ACC112 (cell line): ENCODE measurements around the gene RNF151.
A peak's percentile ranks its signal among the peaks of the same experiment; 100 is the strongest.
"Not testable (repeated sequence)": the region's sequence is repeated elsewhere in the genome, so short reads cannot be mapped to it uniquely, and the experiment has no call there.

Experiments
- H2AFZ ChIP-seq: fragments of 200-600 bp; sonication (generic); one replicate; pipeline ENCODE4 v1.6.0; 2017; ENCODE audit warnings: antibody characterized with exemption, low read length; ENCODE audit not compliant: unreplicated experiment
- H3K27ac ChIP-seq: fragments of 200-600 bp; sonication (generic); 2 replicates; pipeline ENCODE4 v1.5.1; 2014; ENCODE audit warnings: low read depth, mild to moderate bottlenecking, antibody characterized with exemption, low read length, moderate library complexity
- H3K27me3 ChIP-seq: fragments of 200-600 bp; sonication (generic); 2 replicates; pipeline ENCODE4 v1.6.1; 2014; ENCODE audit warnings: mild to moderate bottlenecking, antibody characterized with exemption, low read length, moderate library complexity, mixed read lengths; ENCODE audit not compliant: insufficient read depth
- H3K36me3 ChIP-seq: fragments of 200-600 bp; sonication (generic); 2 replicates; pipeline ENCODE4 v1.6.1; 2016; ENCODE audit warnings: mild to moderate bottlenecking, antibody characterized with exemption, low read length, moderate library complexity, mixed read lengths; ENCODE audit not compliant: insufficient read depth
- H3K4me1 ChIP-seq: fragments of 200-600 bp; sonication (generic); one replicate; pipeline ENCODE4 v1.6.1; 2016; ENCODE audit warnings: low read length, mixed read lengths; ENCODE audit not compliant: insufficient read depth, unreplicated experiment, control insufficient read depth
- H3K4me3 ChIP-seq: fragments of 200-600 bp; sonication (generic); 2 replicates; pipeline ENCODE4 v1.5.1; 2014; ENCODE audit warnings: mild to moderate bottlenecking, low read depth, low read length
- H3K79me2 ChIP-seq: fragments of 200-600 bp; sonication (generic); one replicate; pipeline ENCODE4 v1.6.0; 2016; ENCODE audit warnings: low read length; ENCODE audit not compliant: control insufficient read depth, unreplicated experiment, insufficient read depth

Gene RNF151, protein sequence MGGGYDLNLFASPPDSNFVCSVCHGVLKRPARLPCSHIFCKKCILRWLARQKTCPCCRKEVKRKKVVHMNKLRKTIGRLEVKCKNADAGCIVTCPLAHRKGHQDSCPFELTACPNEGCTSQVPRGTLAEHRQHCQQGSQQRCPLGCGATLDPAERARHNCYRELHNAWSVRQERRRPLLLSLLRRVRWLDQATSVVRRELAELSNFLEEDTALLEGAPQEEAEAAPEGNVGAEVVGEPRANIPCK

DNA sequence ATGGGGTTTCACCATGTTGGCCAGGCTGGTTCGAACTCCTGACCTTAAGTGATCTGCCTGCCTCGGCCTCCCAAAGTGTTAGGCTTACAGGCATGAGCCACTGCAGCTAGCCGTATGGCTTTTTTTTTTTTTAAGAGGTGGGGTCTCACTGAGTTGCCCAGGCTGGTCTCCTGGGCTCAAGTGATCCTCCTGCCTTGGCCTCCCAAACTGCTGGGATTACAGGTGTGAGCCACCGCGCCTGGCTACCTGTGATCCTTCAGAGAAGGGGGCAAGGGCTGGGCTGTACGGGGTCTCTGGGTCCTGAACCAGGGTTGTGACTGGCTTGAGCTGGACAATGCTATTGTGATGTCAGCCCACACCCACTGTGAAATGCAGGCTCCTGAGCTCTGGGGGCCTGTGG, at the start of gene RNF151:
TSS of gene RNF151 (plus strand) at position 397 of the 400 bp plus-strand sequence. CDS start 26 bp downstream, outside the sequence.
- Histone ChIP-seq H3K79me2 (peaks cover 49% of the 10 kb centered on the region), H3K27me3 (no peaks in the 10 kb centered on the region), H3K27ac (0 out of 2 replicates have a peak within 1 kb of the TSS, but pooled peaks have one; percentile 84), H3K36me3 (peaks cover 18% of the 10 kb centered on the region; the same call in 1 of the 2 replicates), H2AFZ (no peak within 1 kb of the TSS), H3K4me3 (peak within 1 kb of the TSS; percentile 85), H3K4me1 (peaks cover 18% of the 10 kb centered on the region)

DNA sequence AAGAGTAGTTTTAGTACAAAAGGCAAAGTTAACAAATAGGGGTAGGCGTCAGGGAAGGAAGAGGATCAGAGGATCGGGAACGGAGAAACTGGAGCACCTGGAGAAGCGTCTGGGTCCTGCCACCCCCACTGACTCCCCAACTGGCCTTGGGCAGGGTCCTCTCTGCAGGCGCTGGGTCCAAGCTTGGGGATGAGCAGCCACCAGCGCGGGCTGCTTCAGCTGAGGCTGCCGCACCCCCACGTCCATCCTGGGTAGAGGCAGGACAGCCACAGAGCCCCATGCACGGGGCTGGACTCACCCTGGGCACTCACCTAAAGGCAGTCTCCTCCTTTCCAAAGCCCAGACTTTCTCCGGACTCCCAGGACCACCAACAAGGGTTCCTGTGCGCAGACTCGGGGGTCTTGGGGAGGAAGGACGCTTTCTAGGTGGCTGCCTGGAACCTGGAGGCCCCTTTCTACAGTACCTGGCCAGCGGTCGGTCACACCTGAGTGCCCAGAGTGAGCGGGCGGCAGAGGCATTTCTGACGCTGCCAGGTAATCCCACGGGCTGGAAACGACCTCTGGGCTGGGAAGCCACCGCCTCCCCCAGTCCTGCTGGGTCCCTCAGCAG, 49.5 kb upstream of the RNF151 start:
- H3K27me3 ChIP-seq, result peaks cover 49% of the 10 kb centered on the region
- no peaks in the 10 kb centered on the region for H3K79me2 ChIP-seq
- no peaks in the 10 kb centered on the region for H3K4me1 ChIP-seq
- H3K36me3 ChIP-seq, result no peaks in the 10 kb centered on the region
- no peak overlapping the region for H2AFZ ChIP-seq
- no peak overlapping the region for H3K4me3 ChIP-seq
- H3K27ac ChIP-seq, result no peak overlapping the region

DNA sequence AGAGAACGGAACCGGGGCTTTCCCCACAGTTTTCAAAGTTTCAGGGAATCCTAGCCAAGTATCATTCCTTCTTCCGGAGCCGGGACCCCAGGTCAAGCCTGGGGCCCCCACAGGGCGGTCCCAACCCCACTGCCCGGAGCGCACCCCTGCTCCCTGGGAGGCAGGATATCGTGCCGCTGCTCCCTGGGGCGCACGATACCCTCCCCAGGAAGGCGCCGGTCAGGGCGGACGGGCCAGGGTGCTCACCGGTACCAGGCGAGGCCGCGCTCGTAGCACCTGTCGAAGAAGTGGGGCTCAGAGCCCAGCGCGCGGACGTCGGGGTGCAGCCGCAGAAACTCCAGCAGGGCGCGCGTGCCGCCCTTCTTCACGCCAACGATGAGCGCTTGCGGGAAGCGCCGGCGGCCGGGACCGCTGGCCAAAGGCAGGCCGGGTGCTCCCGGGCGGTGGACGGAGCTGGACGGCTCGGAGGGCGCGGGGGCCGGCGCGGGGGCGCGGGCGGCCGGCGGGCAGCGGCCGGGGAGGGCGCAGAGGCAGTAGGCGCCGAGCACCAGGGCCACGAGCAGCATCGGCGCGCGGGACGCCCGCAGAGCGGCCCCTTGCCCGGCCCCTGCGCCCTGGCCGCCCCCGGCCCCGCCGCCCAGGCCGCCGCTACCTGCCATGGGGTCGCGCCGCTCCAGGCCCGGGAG, 48.8 kb upstream of the RNF151 start:
- Histone ChIP-seq H3K27ac (no peak overlapping the region), H3K27me3 (peaks cover 56% of the 10 kb centered on the region), H3K4me3 (no peak overlapping the region), H3K36me3 (no peaks in the 10 kb centered on the region), H3K4me1 (no peaks in the 10 kb centered on the region), H3K79me2 (no peaks in the 10 kb centered on the region), H2AFZ (no peak overlapping the region)

DNA sequence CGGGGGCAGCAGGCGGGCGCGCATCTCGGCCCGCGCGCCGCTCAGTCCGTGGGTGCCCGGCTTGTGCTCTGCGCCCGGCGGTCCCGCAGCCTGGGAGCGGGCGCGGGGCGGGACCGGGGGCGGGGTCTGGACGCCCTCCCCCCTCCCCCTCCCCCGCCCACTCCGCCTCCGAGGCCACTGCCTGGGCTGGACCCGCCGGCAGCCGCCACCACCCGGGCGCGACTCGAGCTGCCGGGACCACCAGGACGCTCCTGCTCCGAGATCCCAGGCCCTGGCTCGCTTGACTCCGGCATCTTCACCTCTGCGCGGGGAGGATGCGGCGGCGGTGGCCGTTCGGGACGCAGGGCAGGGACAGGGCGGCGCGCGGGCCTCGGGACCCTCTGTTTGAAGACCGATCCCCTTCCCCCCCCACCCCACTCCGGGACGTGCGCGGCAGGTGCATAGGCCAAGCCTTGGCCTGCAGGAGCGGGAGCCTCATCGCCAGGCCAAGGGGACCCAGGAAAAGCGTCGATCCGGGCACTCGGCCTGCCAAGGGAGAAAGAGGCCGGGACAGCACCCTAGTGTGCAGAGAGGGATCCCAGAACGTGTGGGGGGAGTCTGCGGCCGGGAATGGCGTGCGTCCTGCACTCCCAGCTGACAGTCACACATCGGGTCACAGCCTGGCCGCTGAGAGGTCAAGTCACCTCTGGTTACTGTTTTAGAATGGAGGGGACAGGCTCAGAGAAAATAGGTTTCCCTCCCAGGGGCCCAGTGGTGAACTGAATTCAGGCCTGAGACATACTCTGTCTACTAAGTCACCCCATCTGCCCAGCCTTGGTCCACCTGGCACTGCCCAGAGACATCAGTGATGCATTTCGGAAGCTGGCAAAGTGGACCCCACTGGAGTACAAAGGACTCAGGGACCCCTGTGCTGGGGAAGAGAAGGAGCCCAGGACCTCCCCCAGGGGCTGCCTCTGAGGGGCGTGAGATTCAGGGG, 48.0 kb upstream of the RNF151 start, which contains the start of gene HS3ST6:
TSS of gene HS3ST6 (minus strand) at position 65 of the 976 bp plus-strand sequence. CDS start 92 bp downstream, outside the sequence.
- H3K4me3 ChIP-seq, result peak within 1 kb of the TSS; percentile 45; the same call in 1 of the 2 replicates
- H3K27me3 ChIP-seq, result peaks cover 60% of the 10 kb centered on the region
- H3K36me3 ChIP-seq, result no peaks in the 10 kb centered on the region
- H3K79me2 ChIP-seq, result no peaks in the 10 kb centered on the region
- no peak within 1 kb of the TSS for H3K27ac ChIP-seq
- no peak within 1 kb of the TSS for H2AFZ ChIP-seq
- peaks cover 5% of the 10 kb centered on the region for H3K4me1 ChIP-seq

DNA sequence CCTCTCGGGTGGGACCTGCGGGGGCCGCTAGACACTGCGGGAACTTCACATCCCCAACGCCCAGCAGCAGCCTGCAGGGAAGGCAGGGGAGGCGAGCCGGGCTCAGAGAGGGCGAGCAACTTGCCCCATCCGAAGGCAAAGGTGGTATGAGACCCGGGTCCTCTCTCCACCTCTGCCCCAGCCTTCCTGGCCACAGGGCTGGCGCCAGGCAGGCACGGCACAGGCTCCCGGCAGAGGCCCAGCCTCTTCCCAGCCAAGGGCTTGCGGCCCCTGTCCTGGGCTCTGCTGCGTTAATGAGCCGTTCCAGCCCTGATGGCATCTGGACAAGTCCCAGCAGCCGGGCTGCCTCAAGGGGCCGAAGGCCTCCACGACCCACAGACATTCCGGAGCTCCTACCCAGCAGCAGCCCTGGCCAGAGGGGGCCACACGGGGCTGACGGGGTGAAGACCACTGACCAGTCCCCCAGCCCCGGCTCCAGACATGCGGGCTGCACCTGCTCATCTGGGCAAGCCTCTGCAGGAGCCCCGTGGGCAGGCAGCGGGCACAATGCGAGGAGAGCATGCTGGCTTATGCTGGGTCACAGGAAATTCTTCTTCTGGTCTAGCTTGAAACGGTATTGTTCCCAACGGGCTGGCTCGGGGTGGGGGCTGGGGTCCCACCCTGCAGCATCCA, 47.2 kb upstream of the RNF151 start:
- no peak overlapping the region for H3K27ac ChIP-seq
- H3K27me3 ChIP-seq, result peaks cover 60% of the 10 kb centered on the region
- H3K36me3 ChIP-seq, result no peaks in the 10 kb centered on the region
- no peak overlapping the region for H3K4me3 ChIP-seq
- H3K79me2 ChIP-seq, result no peaks in the 10 kb centered on the region
- H2AFZ ChIP-seq, result no peak overlapping the region
- H3K4me1 ChIP-seq, result peaks cover 5% of the 10 kb centered on the region

DNA sequence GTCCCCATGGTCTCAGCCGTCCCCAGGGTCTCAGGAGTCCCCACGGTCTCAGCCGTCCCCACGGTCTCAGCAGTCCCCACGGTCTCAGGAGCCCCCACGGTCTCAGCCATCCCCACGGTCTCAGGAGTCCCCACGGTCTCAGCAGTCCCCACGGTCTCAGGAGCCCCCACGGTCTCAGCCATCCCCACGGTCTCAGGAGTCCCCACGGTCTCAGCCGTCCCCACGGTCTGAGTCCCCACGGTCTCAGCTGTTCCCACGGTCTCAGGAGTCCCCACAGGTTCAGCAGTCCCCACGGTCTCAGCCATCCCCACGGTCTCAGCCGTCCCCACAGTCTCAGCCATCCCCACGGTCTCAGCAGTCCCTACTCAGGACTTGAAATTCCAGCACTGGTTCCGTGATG, 46.5 kb upstream of the RNF151 start:
- not testable (repeated sequence) for H2AFZ ChIP-seq, H3K27ac ChIP-seq, H3K4me3 ChIP-seq, H3K36me3 ChIP-seq, H3K4me1 ChIP-seq, H3K79me2 ChIP-seq
- H3K27me3 ChIP-seq, result peaks cover 60% of the 10 kb centered on the region

DNA sequence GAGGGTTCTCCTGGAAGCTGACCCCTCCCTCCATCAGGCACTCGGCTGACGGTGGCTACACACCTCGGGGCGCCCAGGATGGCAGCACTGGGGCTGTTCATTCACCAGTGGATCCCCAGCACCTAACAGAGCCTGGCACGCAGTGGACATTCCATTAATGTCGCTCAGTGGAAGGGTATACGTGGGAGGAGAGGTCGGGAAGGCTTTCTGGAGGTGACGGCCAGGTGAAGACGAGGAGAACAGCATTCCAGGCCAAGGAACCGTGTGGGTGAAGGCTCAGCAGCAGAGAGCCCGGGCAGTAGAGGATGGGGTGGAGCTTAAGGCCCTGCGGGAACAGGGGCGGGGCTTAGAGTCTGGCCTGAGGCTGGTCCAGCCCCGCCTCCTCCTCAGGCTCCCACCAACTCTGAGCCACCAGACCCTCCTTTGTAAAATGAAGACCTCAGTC, 45.9 kb upstream of the RNF151 start:
- Histone ChIP-seq H3K27me3 (peaks cover 60% of the 10 kb centered on the region), H3K36me3 (no peaks in the 10 kb centered on the region), H3K79me2 (no peaks in the 10 kb centered on the region), H3K4me3 (no peak overlapping the region), H2AFZ (no peak overlapping the region), H3K4me1 (peaks cover 5% of the 10 kb centered on the region), H3K27ac (no peak overlapping the region)

DNA sequence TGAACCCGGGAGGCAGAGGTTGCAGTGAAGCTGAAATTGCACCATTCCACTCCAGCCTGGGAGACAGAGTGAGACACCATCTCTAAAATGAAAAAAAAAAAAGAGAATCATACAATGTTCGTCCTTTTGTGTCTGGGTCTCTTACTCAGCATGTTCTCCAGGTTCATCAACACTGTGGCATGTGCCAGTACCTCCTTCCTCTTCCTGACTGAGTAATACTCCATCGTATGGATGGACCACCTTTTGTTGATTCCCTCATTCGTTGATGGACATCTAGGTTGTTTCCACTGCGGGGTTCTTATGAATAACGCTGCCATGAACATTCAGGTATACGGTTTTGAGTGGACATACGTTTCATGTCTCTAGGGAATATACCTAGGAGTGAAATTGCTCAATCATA, 44.3 kb upstream of the RNF151 start:
- Histone ChIP-seq H2AFZ (no peak overlapping the region), H3K27ac (no peak overlapping the region), H3K4me1 (peaks cover 5% of the 10 kb centered on the region), H3K36me3 (no peaks in the 10 kb centered on the region), H3K27me3 (peaks cover 48% of the 10 kb centered on the region), H3K79me2 (no peaks in the 10 kb centered on the region), H3K4me3 (no peak overlapping the region)

DNA sequence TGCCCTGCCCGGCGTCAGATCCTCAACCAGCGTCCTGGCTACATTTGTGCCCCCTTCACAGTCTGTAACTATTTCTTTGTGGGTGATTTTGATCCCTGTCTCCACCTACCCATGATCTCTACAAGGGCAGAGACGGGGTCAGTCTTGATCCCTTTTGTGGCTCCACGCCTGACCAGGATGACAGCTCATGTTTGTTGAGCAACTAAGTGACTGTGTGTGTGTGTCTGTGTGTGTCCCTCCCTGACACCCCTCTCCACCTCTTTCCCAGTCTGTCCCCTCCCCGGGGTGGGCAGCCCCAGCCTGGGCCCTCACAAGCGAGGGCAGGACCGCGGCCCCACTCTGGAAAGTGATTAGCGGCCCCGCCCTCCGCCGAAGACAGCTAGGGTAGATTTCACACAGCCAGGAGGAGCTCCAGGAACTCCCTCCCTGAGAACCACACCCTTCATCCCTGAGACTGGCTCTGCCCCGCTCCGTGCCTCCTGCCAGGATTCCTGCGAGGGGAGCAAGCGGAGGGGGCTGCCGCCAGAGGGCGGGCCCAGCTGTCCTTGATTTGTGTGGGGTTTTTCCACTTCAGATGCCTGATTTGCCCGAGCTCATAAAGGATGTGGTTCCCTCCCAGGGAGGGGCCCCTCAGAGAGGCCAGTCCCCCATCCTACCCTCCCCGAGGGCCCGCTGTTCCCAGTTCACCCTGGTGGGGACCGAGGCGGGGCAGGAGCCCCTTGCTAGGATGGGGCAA, 43.2 kb upstream of the RNF151 start:
- no peak overlapping the region for H2AFZ ChIP-seq
- H3K36me3 ChIP-seq, result no peaks in the 10 kb centered on the region
- H3K4me3 ChIP-seq, result no peak overlapping the region
- no peaks in the 10 kb centered on the region for H3K79me2 ChIP-seq
- H3K27me3 ChIP-seq, result peaks cover 42% of the 10 kb centered on the region
- H3K27ac ChIP-seq, result no peak overlapping the region
- H3K4me1 ChIP-seq, result peaks cover 5% of the 10 kb centered on the region
